HPDE6-E6E7 (cell line): Measurements from ENCODE around the gene SIT1.

Experiments
- DNase-seq: peaks from one replicate; pipeline ENCODE4 v3.0.0; 2011; ENCODE audit warnings: missing footprints; ENCODE audit errors: extremely low spot score

The SIT1 gene

GRCh38 chr9:35682520-35683315 lies 32.0 kb upstream of the SIT1 start:
- DNase-seq, result no peak

- DNase-seq, result no peak
These were observed 31.3 kb upstream of the SIT1 start for GRCh38 chr9:35682051-35682450.

GRCh38 chr9:35681341-35682002 lies 30.7 kb upstream of the SIT1 start:
- no peak for DNase-seq

- DNase-seq, result no peak
These were observed 29.8 kb upstream of the SIT1 start for GRCh38 chr9:35680331-35681105.

GRCh38 chr9:35679766-35680330 lies 29.1 kb upstream of the SIT1 start:
- DNase-seq, result no peak

GRCh38 chr9:35679091-35679490 lies 28.4 kb upstream of the SIT1 start:
- no peak for DNase-seq

GRCh38 chr9:35675732-35676392 lies 25.1 kb upstream of the SIT1 start:
- no peak for DNase-seq

- no peak for DNase-seq
These were observed 24.5 kb upstream of the SIT1 start for GRCh38 chr9:35675204-35675603.

- DNase-seq, result no peak
These were observed 23.3 kb upstream of the SIT1 start for GRCh38 chr9:35674025-35674361.

- DNase-seq, result peak; percentile 54
These were observed 22.6 kb upstream of the SIT1 start, which contains the start of gene CA9 for GRCh38 chr9:35673132-35674024. Gene CA9 (plus strand): TSS chr9:35673928. CDS start chr9:35673960, 32 bp downstream.

GRCh38 chr9:35669331-35670145 lies 18.8 kb upstream of the SIT1 start:
- DNase-seq, result peak; percentile 78

GRCh38 chr9:35667939-35668338 lies 17.2 kb upstream of the SIT1 start:
- no peak for DNase-seq

- no peak for DNase-seq
These were observed 15.8 kb upstream of the SIT1 start for GRCh38 chr9:35666549-35666948.

GRCh38 chr9:35666045-35666444 lies 15.3 kb upstream of the SIT1 start:
- no peak for DNase-seq

GRCh38 chr9:35665471-35665818 lies 14.7 kb upstream of the SIT1 start:
- no peak for DNase-seq

- DNase-seq, result peak; percentile 84
These were observed 14.1 kb upstream of the SIT1 start, which contains the start of gene ARHGEF39 for GRCh38 chr9:35664531-35665470. Gene ARHGEF39 (minus strand): TSS chr9:35665195. CDS start chr9:35665169, 26 bp downstream.

- no peak for DNase-seq
These were observed 11.7 kb upstream of the SIT1 start for GRCh38 chr9:35662437-35662836.

- DNase-seq, result no peak
These were observed 11.1 kb upstream of the SIT1 start for GRCh38 chr9:35661756-35662350.
